GM18498 (cell line): ENCODE measurements around the gene UBE2C.

Experiments
- ATAC-seq: cut with Tn5 transposase; IDR thresholded peaks from one replicate; pipeline ENCODE4 v1.9.1; 2021; ENCODE audit warnings: mild to moderate bottlenecking, moderate library complexity; ENCODE audit not compliant: unreplicated experiment

Gene UBE2C

GRCh38 chr20:45857114-45857881 is 44.9 kb downstream of the UBE2C start, which contains the start of the genes ACOT8 and ZSWIM3:
Gene ACOT8 (minus strand): TSS chr20:45857392. CDS start chr20:45857315, 77 bp downstream.
Gene ZSWIM3 (plus strand): TSS chr20:45857614. CDS start chr20:45857826, 212 bp downstream.
- ATAC-seq: peak; percentile 96

GRCh38 chr20:45857882-45858216 is 45.4 kb downstream of the UBE2C start:
- ATAC-seq: peak; percentile 25

GRCh38 chr20:45859916-45860315 is 47.5 kb downstream of the UBE2C start:
- no peak for ATAC-seq

DNA sequence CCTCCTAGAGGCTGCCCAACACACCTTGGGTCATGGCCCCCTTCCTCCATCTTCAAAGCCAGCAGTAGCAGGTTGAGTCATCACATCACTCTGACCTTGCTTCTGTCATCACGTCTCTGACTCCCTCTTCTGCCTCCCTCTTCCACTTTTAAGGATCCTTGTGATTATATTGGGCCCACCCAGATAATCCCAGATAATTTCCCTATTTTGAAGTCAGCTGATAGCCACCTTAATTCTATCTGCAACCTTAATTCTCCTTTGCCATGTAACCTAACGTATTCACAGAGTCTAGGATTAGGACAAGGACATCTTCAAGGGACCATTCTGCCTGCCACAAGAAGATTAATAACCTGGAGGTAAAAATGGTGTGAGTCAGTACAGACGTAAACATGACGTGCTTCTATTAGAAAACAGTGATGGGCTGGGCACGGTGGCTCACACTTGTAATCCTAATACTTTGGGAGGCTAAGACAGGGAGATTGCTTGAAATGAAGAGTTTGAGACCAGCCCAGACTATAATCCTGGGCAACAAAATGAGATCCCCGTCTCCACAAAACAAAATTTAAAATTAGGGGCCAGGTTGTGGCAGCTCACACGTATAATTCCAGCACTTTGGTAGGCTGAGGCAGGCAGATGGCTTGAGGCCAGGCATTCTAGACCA is 48.2 kb downstream of the UBE2C start:
- no peak for ATAC-seq

DNA sequence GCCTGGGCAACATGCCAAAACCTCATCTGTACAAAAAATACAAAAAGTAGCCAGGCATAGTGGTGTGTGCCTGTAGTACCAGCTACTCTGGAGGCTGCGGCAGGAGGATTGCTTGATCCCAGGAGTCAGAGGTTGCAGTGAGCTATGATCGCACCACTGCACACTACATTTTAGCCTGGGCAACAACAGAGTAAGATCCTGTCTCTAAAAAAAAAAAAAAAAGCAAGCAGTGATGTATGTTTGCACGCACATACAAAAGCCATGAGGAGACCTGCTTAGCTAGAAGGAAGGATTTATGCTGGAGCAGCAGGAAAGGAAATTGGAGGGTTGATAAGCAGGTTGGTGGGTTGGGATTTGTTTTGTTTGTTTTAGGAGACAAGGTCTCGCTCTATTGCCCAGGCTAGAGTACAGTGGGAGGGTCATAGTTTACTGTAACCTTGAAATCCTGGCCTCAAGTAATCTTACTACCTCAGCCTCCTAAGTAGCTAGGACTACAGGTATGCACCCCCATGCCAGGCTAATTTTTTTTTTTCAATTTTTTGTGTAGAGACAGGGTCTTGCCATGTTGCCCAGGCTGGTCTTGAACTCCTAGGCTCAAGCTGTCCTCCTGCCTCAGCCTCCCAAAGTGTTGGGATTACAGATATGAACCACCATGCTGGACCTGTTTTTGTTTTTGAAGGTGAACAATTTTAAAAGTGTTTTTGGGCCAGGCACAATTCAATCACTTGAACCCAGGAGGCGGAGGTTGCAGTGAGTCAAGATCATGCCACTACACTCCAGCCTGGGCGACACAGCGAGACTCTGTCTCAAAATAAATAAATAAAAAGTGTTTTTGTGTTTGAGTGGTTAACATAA is 49.0 kb downstream of the UBE2C start:
- no peak for ATAC-seq

DNA sequence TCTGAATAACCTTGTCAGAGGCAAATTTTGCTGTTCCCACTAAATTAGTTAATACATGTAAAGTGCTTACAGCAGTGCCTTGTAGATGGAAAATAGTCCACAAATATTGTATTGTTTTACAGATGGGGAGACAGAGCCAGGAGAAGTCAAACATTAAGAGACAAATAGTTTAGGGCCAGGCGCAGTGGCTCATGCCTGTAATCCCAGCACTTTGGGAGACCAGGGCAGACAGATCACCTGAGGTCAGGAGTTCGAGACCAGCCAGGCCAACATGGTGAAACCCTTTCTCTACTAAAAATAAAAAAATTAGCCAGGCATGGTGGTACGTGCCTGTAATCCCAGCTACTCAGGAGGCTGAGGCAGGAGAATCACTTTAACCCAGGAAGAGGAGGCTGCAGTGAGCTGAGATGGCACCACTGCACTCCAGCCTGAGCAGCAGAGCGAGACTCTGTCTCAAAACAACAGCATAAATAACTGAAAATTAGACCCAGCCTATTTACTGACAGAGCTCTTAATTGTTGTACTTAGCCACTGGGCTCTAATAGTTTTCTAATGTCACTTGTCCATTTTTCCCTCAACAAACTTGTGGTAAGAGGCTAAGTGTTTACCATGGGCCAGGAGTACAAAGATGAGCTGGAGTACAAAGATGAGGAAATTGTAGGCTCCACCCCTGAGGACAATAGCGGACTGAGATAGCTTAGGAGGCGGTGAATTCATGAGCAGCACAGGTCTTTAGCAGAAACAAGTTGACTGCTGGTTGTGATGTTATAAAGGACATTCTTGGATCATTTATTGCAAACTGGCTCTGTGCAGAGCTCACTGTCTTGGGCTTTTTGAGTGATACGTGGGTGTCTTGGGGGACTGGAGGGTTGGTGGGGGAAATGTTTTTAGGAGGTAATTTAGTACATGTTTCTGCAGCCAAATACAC is 51.4 kb downstream of the UBE2C start:
- ATAC-seq: no peak

GRCh38 chr20:45866454-45866853 is 54.0 kb downstream of the UBE2C start:
- ATAC-seq: no peak
